Adrenal gland (tissue), 12 donors: ENCODE results near the gene EFR3B. TPM values are rescaled to one million over a fixed set of nuclear protein-coding genes. Genes with fewer than 3 reads are reported as not detected.

Experiments
- DNase-seq, 7 donors: peaks; one replicate each; pipeline ENCODE4 v3.0.0-alpha.2; 2019 to 2020
- H3K27ac ChIP-seq, 5 donors: fragments of 200-600 bp; sonication (generic) in 4 of 5; 1 replicate in 3 of 5; 2 replicates in 2 of 5; pipeline versions ENCODE4 v1.5.1 to v1.8.0; 2016 to 2020; ENCODE audit warnings: mild to moderate bottlenecking in 1 of 5
- H3K27me3 ChIP-seq: fragments of 200-600 bp; 2 replicates; pipeline ENCODE4 v1.8.0; 2021
- H3K36me3 ChIP-seq, 2 donors: fragments of 200-600 bp; replicated peaks in 1 of 2; 1 replicate in 1 of 2; 2 replicates in 1 of 2; pipeline versions ENCODE4 v1.5.1 to v1.8.0; 2018 to 2022
- H3K4me1 ChIP-seq, 2 donors: fragments of 200-600 bp; replicated peaks in 1 of 2; 1 replicate in 1 of 2; 2 replicates in 1 of 2; pipeline versions ENCODE4 v1.5.1 to v1.8.0; 2018 to 2021
- H3K4me3 ChIP-seq, 4 donors: fragments of 200-600 bp; sonication (generic) in 3 of 4; one replicate each; pipeline ENCODE4 v1.5.1; 2016 to 2018
- H3K9me3 ChIP-seq, 3 donors: fragments of 200-600 bp; sonication (generic) in 1 of 3; replicated peaks in 1 of 3; 1 replicate in 2 of 3; 2 replicates in 1 of 3; pipeline versions ENCODE4 v1.5.1 to v1.8.0; 2016 to 2021
- CTCF ChIP-seq, 6 experiments: fragments of 450-650 bp in 4 of 6; fragments of 200-600 bp in 2 of 6; sonication (generic) in 1 of 6; IDR thresholded peaks; 1 replicate in 5 of 6; 2 replicates in 1 of 6; pipeline versions ENCODE4 v1.5.1 to v1.8.0; 2016 to 2021; ENCODE audit warnings: antibody characterized with exemption in 6 of 6, mild to moderate bottlenecking in 2 of 6, moderate library complexity in 1 of 6
- POLR2A ChIP-seq, 2 donors: fragments of 450-650 bp; IDR thresholded peaks; one replicate each; pipeline ENCODE4 v1.6.1; 2017; ENCODE audit warnings: antibody characterized with exemption in 2 of 2, mild to moderate bottlenecking in 2 of 2, moderate library complexity in 1 of 2
- WGBS, 4 donors: extraction: QIAGEN DNeasy Blood & Tissue Kit in 2 of 4; methylation state at CpG; one replicate each; pipeline versions ENCODE4 v1.1.5 to v1.1.7; 2013 to 2017; 5-methylcytosine and 5-hydroxymethylcytosine counted together
- intact Hi-C, 2 donors: fragments of 100-400 bp; cut with DNase I; formaldehyde crosslinking; loops; one replicate each; pipeline versions ENCODE4 v1.14.1 to v1.15.0; 2022 to 2023
- polyA plus RNA-seq, 3 donors: library from polyadenylated mRNA; stranded (reverse); fragments of 200-250 nt in 2 of 3; fragments of 350-450 nt in 1 of 3; fragmentation: Illumina TruSeq in 1 of 3; extraction: RNeasy Lipid Tissue Mini Kit (QIAGEN cat#74804) in 1 of 3; gene quantifications; one replicate each; pipeline ENCODE4 v1.2.3, GENCODE V29; 2013 to 2014
- total RNA-seq, 9 donors: library from RNA; depleted of rRNA in 4 of 9; stranded (reverse); fragments of >200 nt in 4 of 9; fragments of 120-200 nt in 1 of 9; fragmentation: NEBNext Ultra II Directional in 1 of 9; extraction: Animal tissue kit (Norgen Biotek cat#: 25700) in 1 of 9; gene quantifications; one replicate each; pipeline versions ENCODE4 v1.1.0 to v1.2.4, GENCODE V29; 2013 to 2023
- donor health status: healthy with polysubstance abuse.
- donor health status: Bipolar disorder and iron deficiency.
- donor health status: DM: yes; HTN: yes; CAD: no.
- donor health status: DM: no; HTN: no; CAD: no.
- donor health status: DM: no; HTN: no; CAD: no.
- donor health status: DM: yes; HTN: yes; CAD: no.

The EFR3B gene
- total and polyA plus RNA-seq, 12 donors = 0.84 to 18.5 (median 2.4) TPM

GRCh38 chr2:25081237-25081790 is 39.4 kb downstream of the EFR3B start:
- no peak overlapping the region for H3K4me3 ChIP-seq
- H3K27me3 ChIP-seq = no peaks in the 10 kb centered on the region
- H3K36me3 ChIP-seq = no peaks in the 10 kb centered on the region
- H3K4me1 ChIP-seq = peaks cover 0 to 21% of the 10 kb centered on the region in 2 donors
- no peak overlapping the region for H3K27ac ChIP-seq
- no peak for TF ChIP-seq POLR2A (IDR thresholded peaks at IDR 0.05)
- no peak for TF ChIP-seq CTCF (IDR thresholded peaks at IDR 0.05)
- 94 to 97% (median 95%) methylated on average over 9 of the region's 9 CpGs for WGBS, 4 donors
- DNase-seq = no peak
- H3K9me3 ChIP-seq = no peaks in the 10 kb centered on the region
- intact Hi-C loops = no loop called here

DNA sequence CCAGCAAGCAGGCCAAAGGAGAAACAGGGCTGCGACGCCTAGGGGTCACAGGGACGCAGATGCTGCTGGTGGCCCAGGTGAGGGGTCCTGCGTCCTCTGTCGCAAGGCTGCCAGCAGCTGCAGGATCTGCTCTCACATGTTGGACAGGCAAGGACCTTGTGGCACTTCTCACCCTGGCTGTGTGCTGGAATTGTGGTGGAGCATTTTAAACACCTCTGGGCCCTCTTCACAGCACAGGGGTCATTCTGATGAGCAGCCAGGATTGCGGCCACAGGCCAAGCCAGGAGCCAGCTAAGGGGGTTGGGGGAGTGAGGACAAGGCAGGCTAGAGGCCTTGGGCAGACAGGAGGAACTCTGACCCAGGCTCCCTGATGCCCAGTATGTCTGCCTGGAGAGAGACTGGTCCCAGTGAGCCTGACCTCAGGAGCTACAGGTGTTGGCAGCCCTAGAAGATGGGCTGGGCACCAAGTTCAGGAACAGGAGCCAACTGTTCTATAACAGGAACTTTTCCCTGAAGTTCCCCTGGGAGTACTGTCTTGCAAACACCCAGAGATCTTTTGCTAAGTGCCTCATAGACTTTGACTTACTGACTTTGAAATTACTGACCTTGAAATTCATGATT is 40.2 kb downstream of the EFR3B start:
- DNase-seq = no peak
- Histone ChIP-seq H3K36me3 (no peaks in the 10 kb centered on the region), H3K4me3 (no peak overlapping the region), H3K27me3 (no peaks in the 10 kb centered on the region), H3K9me3 (no peaks in the 10 kb centered on the region), H3K4me1 (peaks cover 0 to 14% of the 10 kb centered on the region in 2 donors), H3K27ac (no peak overlapping the region)
- 84 to 100% (median 96%) methylated on average over 4 to 6 of the region's 6 CpGs for WGBS, 4 donors
- TF ChIP-seq CTCF (IDR thresholded peaks at IDR 0.05) (no peak), POLR2A (IDR thresholded peaks at IDR 0.05) (no peak)
- intact Hi-C loops = no loop called here

GRCh38 chr2:25085761-25086560 is 44.1 kb downstream of the EFR3B start:
- Histone ChIP-seq H3K27ac (no peak overlapping the region), H3K4me3 (no peak overlapping the region), H3K4me1 (no peaks in the 10 kb centered on the region), H3K9me3 (no peaks in the 10 kb centered on the region), H3K27me3 (no peaks in the 10 kb centered on the region), H3K36me3 (no peaks in the 10 kb centered on the region)
- no peak for DNase-seq
- intact Hi-C loops = no loop called here
- WGBS, 4 donors = 96 to 99% (median 96%) methylated on average over 4 of the region's 4 CpGs
- TF ChIP-seq POLR2A (IDR thresholded peaks at IDR 0.05) = no peak
- no peak for TF ChIP-seq CTCF (IDR thresholded peaks at IDR 0.05)

DNA sequence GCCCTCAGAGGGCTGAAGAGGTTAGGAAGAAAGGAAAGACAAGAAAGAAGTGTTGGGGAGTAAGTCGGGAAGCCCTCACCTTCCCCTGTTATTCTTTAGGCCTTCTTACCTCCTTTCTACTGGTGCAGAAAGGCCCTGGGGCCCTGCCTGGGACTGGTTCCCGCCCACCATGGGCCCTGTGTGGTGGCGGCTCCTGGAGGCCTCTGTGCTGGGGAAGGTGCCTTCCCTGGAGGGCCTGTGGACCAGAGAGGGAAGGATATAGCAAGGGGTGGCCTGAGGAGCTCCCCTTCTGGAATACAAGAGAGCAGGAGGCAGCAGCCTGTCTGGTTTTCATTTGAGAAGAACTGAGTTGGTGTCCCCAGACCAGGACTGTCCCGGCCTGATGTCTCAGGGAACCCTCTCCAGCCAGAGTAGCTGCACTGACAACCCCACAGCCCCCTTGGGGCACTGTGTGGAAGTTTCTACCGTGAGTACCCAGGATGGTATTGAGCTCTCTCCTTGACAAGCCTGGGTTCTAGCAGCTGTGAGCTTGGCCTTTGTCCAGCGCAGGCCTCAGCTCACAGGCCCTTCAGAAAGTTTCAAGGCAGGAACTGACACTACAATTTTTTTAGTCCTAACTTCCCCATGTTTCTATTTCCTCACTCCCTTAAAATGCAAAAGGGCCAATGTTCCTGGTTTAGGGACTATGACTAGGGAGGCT is 47.1 kb downstream of the EFR3B start:
- H3K4me3 ChIP-seq = no peak overlapping the region
- intact Hi-C loops = no loop called here
- H3K36me3 ChIP-seq = no peaks in the 10 kb centered on the region
- no peaks in the 10 kb centered on the region for H3K9me3 ChIP-seq
- no peak for TF ChIP-seq POLR2A (IDR thresholded peaks at IDR 0.05)
- no peak for TF ChIP-seq CTCF (IDR thresholded peaks at IDR 0.05)
- H3K27ac ChIP-seq = no peak overlapping the region
- H3K27me3 ChIP-seq = no peaks in the 10 kb centered on the region
- WGBS, 4 donors = 84 to 94% (median 89%) methylated on average over 2 to 6 of the region's 6 CpGs
- H3K4me1 ChIP-seq = no peaks in the 10 kb centered on the region
- peak in 1 of 7 donors; percentile 14 for DNase-seq
